Activated CD4-positive, alpha-beta T cell treated with anti-CD3 and anti-CD28 coated beads for 24 hours (primary cell): ENCODE data around the gene KCTD3.
A peak's percentile ranks its signal among the peaks of the same experiment; 100 is the strongest.

ENCODE experiments used
- DNase-seq, 2 donors: peaks; one replicate each; pipeline ENCODE4 v3.0.0-alpha.2; 2020; ENCODE audit warnings: low read depth in 2 of 2

KCTD3 gene

GRCh38 chr1:215566556-215567490 is at the start of gene KCTD3:
KCTD3 (plus strand) TSS chr1:215567304; CDS start chr1:215567686, 382 bp downstream.
- DNase-seq = peak in 1 of 2 donors; percentile 20

- no peak for DNase-seq
Measured at GRCh38 chr1:215517441-215517891, 49.6 kb upstream of the KCTD3 start.

GRCh38 chr1:215518594-215518993 is 48.5 kb upstream of the KCTD3 start:
- no peak for DNase-seq

- DNase-seq = no peak
Measured at GRCh38 chr1:215521279-215521678, 45.8 kb upstream of the KCTD3 start.

GRCh38 chr1:215523128-215523861 is 43.8 kb upstream of the KCTD3 start:
- no peak for DNase-seq

- DNase-seq = no peak
Measured at GRCh38 chr1:215523906-215524305, 43.2 kb upstream of the KCTD3 start.

- no peak for DNase-seq
Measured at GRCh38 chr1:215526147-215526845, 40.8 kb upstream of the KCTD3 start.

GRCh38 chr1:215526846-215527151 is 40.3 kb upstream of the KCTD3 start:
- no peak for DNase-seq

GRCh38 chr1:215529111-215529510 is 38.0 kb upstream of the KCTD3 start:
- no peak for DNase-seq

GRCh38 chr1:215529571-215529970 is 37.5 kb upstream of the KCTD3 start:
- no peak for DNase-seq

GRCh38 chr1:215530401-215530984 is 36.6 kb upstream of the KCTD3 start:
- DNase-seq = no peak

- no peak for DNase-seq
Measured at GRCh38 chr1:215539803-215540570, 27.1 kb upstream of the KCTD3 start.

GRCh38 chr1:215542301-215542700 is 24.8 kb upstream of the KCTD3 start:
- DNase-seq = no peak

GRCh38 chr1:215543191-215543606 is 23.9 kb upstream of the KCTD3 start:
- no peak for DNase-seq

GRCh38 chr1:215543806-215544205 is 23.3 kb upstream of the KCTD3 start:
- no peak for DNase-seq

GRCh38 chr1:215544566-215544965 is 22.5 kb upstream of the KCTD3 start:
- DNase-seq = no peak

- DNase-seq = no peak
Measured at GRCh38 chr1:215545096-215545495, 22.0 kb upstream of the KCTD3 start.

GRCh38 chr1:215547011-215547410 is 20.1 kb upstream of the KCTD3 start:
- no peak for DNase-seq

- no peak for DNase-seq
Measured at GRCh38 chr1:215551806-215552205, 15.3 kb upstream of the KCTD3 start.

GRCh38 chr1:215554865-215555264 is 12.2 kb upstream of the KCTD3 start:
- DNase-seq = no peak

- no peak for DNase-seq
Measured at GRCh38 chr1:215555531-215555930, 11.6 kb upstream of the KCTD3 start.
